PC-3 (cell line): ENCODE measurements around the gene ZFP36L2.

ENCODE experiments used
- EZH2 ChIP-seq: fragments of 300-600 bp; sonication (generic); IDR thresholded peaks from one replicate; pipeline ENCODE4 v1.6.1; 2017; ENCODE audit warnings: antibody characterized with exemption, mild to moderate bottlenecking, low read length; ENCODE audit not compliant: unreplicated experiment
- TF ChIP-seq, protein P1 (sequence below): fragments of 300-600 bp; sonication (generic); conservative IDR thresholded peaks from 2 replicates; pipeline ENCODE4 v1.5.1; 2017; ENCODE audit warnings: antibody characterized with exemption, low read depth, mild to moderate bottlenecking, low read length

DNA sequence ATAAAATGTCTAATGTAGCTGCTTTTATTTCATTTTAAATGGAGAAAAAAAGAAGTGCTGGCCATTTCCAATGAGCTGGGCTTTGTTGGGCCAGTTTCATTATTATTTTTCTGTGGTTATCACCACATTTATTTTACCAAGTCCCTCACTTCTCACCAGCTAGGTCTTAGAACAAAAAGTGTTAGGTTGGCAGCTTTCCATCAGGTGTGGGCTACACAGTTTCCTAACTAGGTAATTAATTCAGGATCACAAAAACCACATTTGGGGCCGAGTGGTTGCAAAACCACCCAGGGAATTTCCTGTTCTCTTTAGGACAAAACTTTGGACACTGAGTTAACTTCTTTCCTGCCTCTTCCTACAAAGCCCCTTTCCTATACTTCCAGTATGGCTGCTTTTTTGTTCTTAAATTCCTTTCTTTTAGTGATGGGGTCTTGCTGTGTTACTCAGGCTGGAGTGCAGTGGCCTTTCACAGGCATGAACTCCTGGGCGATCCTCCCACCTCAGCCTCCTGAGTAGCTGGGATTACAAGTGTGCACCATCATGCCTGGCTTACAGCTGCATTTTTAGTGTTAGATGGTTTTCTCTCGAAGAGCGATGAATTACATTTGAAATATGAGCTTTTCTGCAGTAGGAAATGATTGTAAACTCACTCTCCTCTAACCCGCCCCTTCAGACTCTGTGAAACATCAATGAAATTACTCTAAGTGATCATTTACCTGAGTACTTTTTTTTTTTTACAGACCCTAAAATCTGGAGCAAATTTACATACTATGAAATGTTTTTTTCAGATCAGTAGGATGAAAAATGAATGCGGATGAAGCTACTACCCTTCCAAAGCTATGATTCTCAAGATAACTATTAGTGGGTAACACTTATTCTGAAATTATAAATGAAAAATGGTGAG lies 2.6 kb upstream of the ZFP36L2 start:
- TF ChIP-seq, protein P1, sequence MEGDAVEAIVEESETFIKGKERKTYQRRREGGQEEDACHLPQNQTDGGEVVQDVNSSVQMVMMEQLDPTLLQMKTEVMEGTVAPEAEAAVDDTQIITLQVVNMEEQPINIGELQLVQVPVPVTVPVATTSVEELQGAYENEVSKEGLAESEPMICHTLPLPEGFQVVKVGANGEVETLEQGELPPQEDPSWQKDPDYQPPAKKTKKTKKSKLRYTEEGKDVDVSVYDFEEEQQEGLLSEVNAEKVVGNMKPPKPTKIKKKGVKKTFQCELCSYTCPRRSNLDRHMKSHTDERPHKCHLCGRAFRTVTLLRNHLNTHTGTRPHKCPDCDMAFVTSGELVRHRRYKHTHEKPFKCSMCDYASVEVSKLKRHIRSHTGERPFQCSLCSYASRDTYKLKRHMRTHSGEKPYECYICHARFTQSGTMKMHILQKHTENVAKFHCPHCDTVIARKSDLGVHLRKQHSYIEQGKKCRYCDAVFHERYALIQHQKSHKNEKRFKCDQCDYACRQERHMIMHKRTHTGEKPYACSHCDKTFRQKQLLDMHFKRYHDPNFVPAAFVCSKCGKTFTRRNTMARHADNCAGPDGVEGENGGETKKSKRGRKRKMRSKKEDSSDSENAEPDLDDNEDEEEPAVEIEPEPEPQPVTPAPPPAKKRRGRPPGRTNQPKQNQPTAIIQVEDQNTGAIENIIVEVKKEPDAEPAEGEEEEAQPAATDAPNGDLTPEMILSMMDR = no peak
- no peak for TF ChIP-seq EZH2
